Activated naive CD8-positive, alpha-beta T cell treated with anti-CD3 and anti-CD28 coated beads for 36 hours (primary cell): ENCODE results near the gene CNTLN. TPM values are rescaled to one million over a fixed set of nuclear protein-coding genes. Genes with fewer than 3 reads are reported as not detected.
"Not testable (repeated sequence)": the region's sequence is repeated elsewhere in the genome, so short reads cannot be mapped to it uniquely, and the experiment has no call there.

Experiments
- DNase-seq: peaks from one replicate; pipeline ENCODE4 v3.0.0; 2021
- H3K27ac Mint-ChIP-seq: one replicate; pipeline ENCODE4 v1.8.0; 2022; ENCODE audit warnings: mild to moderate bottlenecking, moderate library complexity, mixed read lengths
- H3K27me3 Mint-ChIP-seq: one replicate; pipeline ENCODE4 v1.8.0; 2022; ENCODE audit warnings: mild to moderate bottlenecking, mixed read lengths
- H3K36me3 Mint-ChIP-seq: one replicate; pipeline ENCODE4 v1.8.0; 2021; ENCODE audit warnings: mild to moderate bottlenecking, mixed read lengths
- H3K4me1 Mint-ChIP-seq: one replicate; pipeline ENCODE4 v1.8.0; 2021; ENCODE audit warnings: mixed read lengths
- H3K4me3 Mint-ChIP-seq: one replicate; pipeline ENCODE4 v1.8.0; 2022; ENCODE audit warnings: mild to moderate bottlenecking, moderate library complexity, mixed read lengths
- H3K9me3 Mint-ChIP-seq: one replicate; pipeline ENCODE4 v1.8.0; 2022; ENCODE audit warnings: mixed read lengths
- total RNA-seq, 2 experiments: library from RNA; stranded (reverse); gene quantifications; one replicate each; pipeline ENCODE4 v1.2.3, GENCODE V29; 2021

CNTLN gene
- total RNA-seq, 2 experiments from 2014 or later, result 0.60 to 0.68 TPM

DNA sequence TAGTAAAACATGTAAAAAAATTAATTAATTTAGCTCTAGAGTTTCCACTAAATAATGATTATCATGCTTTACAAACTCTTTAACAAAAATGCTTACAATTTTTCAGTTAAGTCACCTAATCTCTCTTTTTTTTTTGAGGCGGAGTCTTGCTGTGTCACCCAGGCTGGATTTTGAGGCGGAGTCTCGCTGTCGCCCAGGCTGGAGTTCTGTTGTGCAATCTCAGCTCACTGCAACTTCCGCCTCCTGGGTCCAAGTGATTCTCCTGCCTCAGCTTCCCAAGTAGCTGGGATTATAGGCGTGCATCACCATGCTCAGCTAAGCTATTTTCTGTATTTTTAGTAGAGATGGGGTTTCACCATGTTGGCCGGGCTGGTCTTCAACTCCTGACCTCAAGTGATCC is 391.9 kb downstream of the CNTLN start:
- not testable (repeated sequence) for H3K9me3 Mint-ChIP-seq, DNase-seq, H3K4me1 Mint-ChIP-seq, H3K4me3 Mint-ChIP-seq, H3K27me3 Mint-ChIP-seq, H3K27ac Mint-ChIP-seq, H3K36me3 Mint-ChIP-seq

DNA sequence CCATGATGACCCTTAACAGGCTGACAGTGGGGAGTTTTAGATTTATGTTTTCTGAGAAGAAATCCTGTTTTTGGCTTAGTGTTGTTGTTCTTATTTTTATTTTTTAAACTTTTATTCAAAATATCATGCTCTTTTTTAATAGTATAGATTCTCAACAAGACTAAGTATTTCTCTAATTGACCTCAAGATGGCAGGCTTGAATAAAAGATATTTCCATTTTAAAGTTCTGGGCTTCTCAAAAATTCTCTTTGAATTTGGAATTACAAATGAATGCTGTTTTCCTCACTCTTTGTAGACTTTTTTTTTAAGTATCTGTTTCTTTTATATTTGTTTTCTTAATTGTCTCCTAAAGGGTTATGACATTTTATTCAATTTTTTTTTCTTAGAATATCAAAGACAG is 394.0 kb downstream of the CNTLN start:
- Mint-ChIP-seq H3K4me3 (no peak overlapping the region), H3K9me3 (no peaks in the 10 kb centered on the region), H3K27me3 (no peaks in the 10 kb centered on the region)

DNA sequence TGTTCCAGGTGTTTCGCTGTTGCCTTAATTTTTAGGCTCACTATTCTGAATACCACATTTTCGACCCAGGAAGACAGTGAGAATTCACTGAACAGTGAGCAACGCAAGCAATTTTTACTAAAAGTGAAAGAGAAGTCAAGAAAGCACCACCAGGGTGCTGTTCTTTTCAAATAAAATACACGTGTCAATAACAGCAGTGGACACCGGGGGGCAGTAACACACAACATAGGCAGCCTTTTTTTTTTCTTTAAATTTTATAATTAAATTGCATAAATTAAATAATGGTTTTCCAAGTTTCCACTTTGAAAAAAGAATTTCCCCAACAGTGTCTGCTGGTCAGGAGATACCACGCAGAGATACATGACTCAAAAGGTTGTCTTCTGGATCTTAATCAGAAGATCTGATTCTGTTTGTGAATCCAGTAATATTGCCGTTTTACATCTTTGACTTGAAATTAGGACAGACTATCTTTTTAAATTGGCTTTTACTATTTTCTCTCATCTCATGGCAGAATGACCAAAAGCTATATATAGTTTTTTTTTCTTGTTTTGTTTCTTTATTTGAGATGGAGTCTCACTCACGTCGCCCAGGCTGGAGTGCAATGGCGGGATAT is 396.9 kb downstream of the CNTLN start:
- Mint-ChIP-seq H3K36me3 (no peaks in the 10 kb centered on the region), H3K27ac (no peak overlapping the region), H3K4me3 (no peak overlapping the region), H3K27me3 (no peaks in the 10 kb centered on the region), H3K9me3 (no peaks in the 10 kb centered on the region), H3K4me1 (no peaks in the 10 kb centered on the region)
- DNase-seq, result peak; percentile 2

More for the DNA sequence above, 394.0 kb downstream of the CNTLN start:
- Mint-ChIP-seq H3K4me1 (no peaks in the 10 kb centered on the region), H3K36me3 (no peaks in the 10 kb centered on the region), H3K27ac (no peak overlapping the region)
- DNase-seq, result no peak

DNA sequence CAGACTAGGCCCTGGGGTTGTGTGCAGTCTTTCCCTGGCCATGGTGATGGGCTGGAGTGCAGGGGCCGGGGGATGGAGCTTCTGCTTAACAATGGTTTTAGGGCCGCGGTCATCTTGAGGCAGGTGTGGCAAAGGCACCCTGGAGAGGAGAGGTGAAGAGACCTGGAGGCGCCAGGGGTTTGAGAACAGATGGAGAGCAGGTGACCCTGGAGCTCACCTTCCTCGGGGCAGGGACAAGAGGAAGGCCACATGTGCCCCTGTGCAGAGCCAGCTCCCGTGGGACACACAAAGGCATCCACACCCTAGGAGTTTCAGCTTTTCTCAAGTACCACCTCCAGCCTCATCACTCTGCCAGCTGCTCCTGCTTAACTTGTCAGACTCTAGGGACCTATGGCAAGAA is 397.6 kb downstream of the CNTLN start:
- Mint-ChIP-seq H3K4me3 (no peak overlapping the region), H3K4me1 (no peaks in the 10 kb centered on the region), H3K9me3 (no peaks in the 10 kb centered on the region), H3K27me3 (no peaks in the 10 kb centered on the region), H3K36me3 (no peaks in the 10 kb centered on the region), H3K27ac (no peak overlapping the region)
- DNase-seq, result no peak

DNA sequence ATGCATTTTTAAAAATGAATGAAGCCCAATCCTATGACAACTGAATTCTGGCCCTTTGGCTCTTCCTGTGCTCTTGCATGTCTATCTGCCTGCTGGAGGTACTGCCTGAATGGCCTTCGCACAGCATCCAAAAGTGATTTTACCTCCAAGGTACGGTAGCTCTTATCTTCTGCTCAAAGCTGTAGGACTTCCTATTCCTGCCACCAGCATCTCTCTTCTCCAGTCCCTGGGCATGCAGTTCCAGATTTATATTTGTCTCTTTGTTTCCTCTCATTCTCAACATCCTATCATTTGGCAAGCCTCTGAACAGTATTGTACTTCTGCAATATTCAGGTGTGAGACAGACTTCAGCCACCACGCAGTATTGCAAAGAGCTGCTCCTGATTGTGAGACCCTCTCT is 400.3 kb downstream of the CNTLN start:
- DNase-seq, result no peak
- Mint-ChIP-seq H3K36me3 (no peaks in the 10 kb centered on the region), H3K9me3 (no peaks in the 10 kb centered on the region), H3K27ac (no peak overlapping the region), H3K27me3 (peaks cover 8% of the 10 kb centered on the region), H3K4me3 (no peak overlapping the region), H3K4me1 (no peaks in the 10 kb centered on the region)

DNA sequence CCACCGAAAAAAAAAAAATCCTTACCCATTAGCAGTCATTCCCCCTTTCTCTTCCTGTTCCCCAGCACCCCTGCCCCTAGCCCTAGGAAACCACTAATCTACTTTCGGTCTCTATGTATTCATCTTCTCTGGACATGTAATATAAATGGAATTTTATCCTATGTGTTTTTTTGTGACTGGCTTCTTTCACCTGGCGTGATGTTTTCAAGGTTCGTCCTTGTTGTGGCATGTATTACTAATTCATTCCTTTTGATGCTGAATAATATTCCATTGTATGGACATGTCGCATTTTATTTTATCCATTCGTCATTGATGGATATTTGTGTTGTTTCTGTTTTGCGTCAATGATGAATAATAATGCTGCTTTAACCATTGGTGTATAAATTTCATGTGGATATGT is 401.2 kb downstream of the CNTLN start:
- no peaks in the 10 kb centered on the region for H3K4me1 Mint-ChIP-seq
- peaks cover 8% of the 10 kb centered on the region for H3K27me3 Mint-ChIP-seq
- H3K36me3 Mint-ChIP-seq, result no peaks in the 10 kb centered on the region
- H3K4me3 Mint-ChIP-seq, result no peak overlapping the region
- H3K27ac Mint-ChIP-seq, result no peak overlapping the region
- DNase-seq, result no peak
- peaks cover 4% of the 10 kb centered on the region for H3K9me3 Mint-ChIP-seq

DNA sequence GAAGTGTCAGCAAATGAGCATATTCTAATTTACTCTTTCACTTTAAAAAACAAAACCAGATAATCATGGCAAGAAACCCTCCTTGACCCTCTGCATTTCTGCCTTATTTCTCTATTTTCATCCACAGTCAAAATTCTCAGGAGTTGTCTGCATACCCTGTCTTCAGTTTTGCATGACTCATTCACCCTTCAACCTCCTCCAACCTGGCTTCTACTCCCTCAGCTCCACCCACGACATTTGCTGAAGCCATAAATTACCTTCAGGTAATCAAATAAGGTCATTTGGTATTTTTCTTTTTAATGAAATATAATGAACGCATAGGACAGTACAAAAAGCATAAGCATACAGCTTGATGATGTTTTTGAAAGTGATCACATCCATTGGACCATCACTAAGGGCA is 416.2 kb downstream of the CNTLN start:
- Mint-ChIP-seq H3K4me3 (no peak overlapping the region), H3K9me3 (peaks cover 15% of the 10 kb centered on the region), H3K4me1 (no peaks in the 10 kb centered on the region), H3K27ac (no peak overlapping the region), H3K27me3 (peaks cover 6% of the 10 kb centered on the region), H3K36me3 (peaks cover 2% of the 10 kb centered on the region)
- DNase-seq, result no peak
